Measurements from ENCODE around the gene PAK1IP1. TPM values are rescaled to one million over a fixed set of nuclear protein-coding genes. Genes with fewer than 3 reads are reported as not detected.

Gene PAK1IP1
- polyA plus RNA-seq, 2 donors = 9.2 to 20.9 TPM

- H3K27ac ChIP-seq (ENCODE audit: low read depth in 2 of 2, low read length in 1 of 2) = no peak overlapping the region
- no peaks in the 10 kb centered on the region for H3K4me1 ChIP-seq (ENCODE audit: control insufficient read depth in 2 of 2, insufficient read depth in 2 of 2, low read length in 1 of 2)
- no peaks in the 10 kb centered on the region for H3K9me3 ChIP-seq (ENCODE audit: control insufficient read depth in 2 of 2, insufficient read depth in 1 of 2, low read depth in 1 of 2, low read length in 1 of 2)
- WGBS, 2 donors = 86 to 89% methylated on average over 6 of the region's 6 CpGs
- H3K36me3 ChIP-seq (ENCODE audit: control insufficient read depth in 2 of 2, insufficient read depth in 2 of 2, low read length in 1 of 2) = no peaks in the 10 kb centered on the region
- H3K27me3 ChIP-seq (ENCODE audit: control insufficient read depth in 1 of 2, insufficient read depth in 2 of 2, low read length in 2 of 2) = no peaks in the 10 kb centered on the region
- no peak overlapping the region for H3K4me3 ChIP-seq (ENCODE audit: low read depth in 1 of 2, low read length in 2 of 2)
Observed at GRCh38 chr6:10668126-10668917, 26.4 kb upstream of the PAK1IP1 start.

- 96% methylated on average over 7 of the region's 7 CpGs for WGBS, 2 donors
- Histone ChIP-seq H3K4me1 (ENCODE audit: control insufficient read depth in 2 of 2, insufficient read depth in 2 of 2, low read length in 1 of 2) (no peaks in the 10 kb centered on the region), H3K27me3 (ENCODE audit: control insufficient read depth in 1 of 2, insufficient read depth in 2 of 2, low read length in 2 of 2) (no peaks in the 10 kb centered on the region), H3K4me3 (ENCODE audit: low read depth in 1 of 2, low read length in 2 of 2) (no peak overlapping the region), H3K9me3 (ENCODE audit: control insufficient read depth in 2 of 2, insufficient read depth in 1 of 2, low read depth in 1 of 2, low read length in 1 of 2) (no peaks in the 10 kb centered on the region), H3K27ac (ENCODE audit: low read depth in 2 of 2, low read length in 1 of 2) (no peak overlapping the region), H3K36me3 (ENCODE audit: control insufficient read depth in 2 of 2, insufficient read depth in 2 of 2, low read length in 1 of 2) (no peaks in the 10 kb centered on the region)
Observed at GRCh38 chr6:10676403-10676802, 18.4 kb upstream of the PAK1IP1 start.

- Histone ChIP-seq H3K4me1 (ENCODE audit: control insufficient read depth in 2 of 2, insufficient read depth in 2 of 2, low read length in 1 of 2) (no peaks in the 10 kb centered on the region), H3K27ac (ENCODE audit: low read depth in 2 of 2, low read length in 1 of 2) (no peak overlapping the region), H3K36me3 (ENCODE audit: control insufficient read depth in 2 of 2, insufficient read depth in 2 of 2, low read length in 1 of 2) (no peaks in the 10 kb centered on the region), H3K4me3 (ENCODE audit: low read depth in 1 of 2, low read length in 2 of 2) (no peak overlapping the region), H3K9me3 (ENCODE audit: control insufficient read depth in 2 of 2, insufficient read depth in 1 of 2, low read depth in 1 of 2, low read length in 1 of 2) (no peaks in the 10 kb centered on the region), H3K27me3 (ENCODE audit: control insufficient read depth in 1 of 2, insufficient read depth in 2 of 2, low read length in 2 of 2) (no peaks in the 10 kb centered on the region)
- WGBS, 2 donors = 79 to 84% methylated on average over 4 of the region's 4 CpGs
Observed at GRCh38 chr6:10678456-10678855, 16.3 kb upstream of the PAK1IP1 start.

GRCh38 chr6:10681795-10682194 is 13.0 kb upstream of the PAK1IP1 start:
- H3K9me3 ChIP-seq (ENCODE audit: control insufficient read depth in 2 of 2, insufficient read depth in 1 of 2, low read depth in 1 of 2, low read length in 1 of 2) = no peaks in the 10 kb centered on the region
- H3K27ac ChIP-seq (ENCODE audit: low read depth in 2 of 2, low read length in 1 of 2) = no peak overlapping the region
- no peaks in the 10 kb centered on the region for H3K4me1 ChIP-seq (ENCODE audit: control insufficient read depth in 2 of 2, insufficient read depth in 2 of 2, low read length in 1 of 2)
- no peaks in the 10 kb centered on the region for H3K27me3 ChIP-seq (ENCODE audit: control insufficient read depth in 1 of 2, insufficient read depth in 2 of 2, low read length in 2 of 2)
- WGBS, 2 donors = 56 to 78% methylated on average over 3 of the region's 3 CpGs
- no peak overlapping the region for H3K4me3 ChIP-seq (ENCODE audit: low read depth in 1 of 2, low read length in 2 of 2)
- no peaks in the 10 kb centered on the region for H3K36me3 ChIP-seq (ENCODE audit: control insufficient read depth in 2 of 2, insufficient read depth in 2 of 2, low read length in 1 of 2)

- H3K27ac ChIP-seq (ENCODE audit: low read depth in 2 of 2, low read length in 1 of 2) = no peak overlapping the region
- no peaks in the 10 kb centered on the region for H3K27me3 ChIP-seq (ENCODE audit: control insufficient read depth in 1 of 2, insufficient read depth in 2 of 2, low read length in 2 of 2)
- H3K9me3 ChIP-seq (ENCODE audit: control insufficient read depth in 2 of 2, insufficient read depth in 1 of 2, low read depth in 1 of 2, low read length in 1 of 2) = no peaks in the 10 kb centered on the region
- no peaks in the 10 kb centered on the region for H3K4me1 ChIP-seq (ENCODE audit: control insufficient read depth in 2 of 2, insufficient read depth in 2 of 2, low read length in 1 of 2)
- H3K36me3 ChIP-seq (ENCODE audit: control insufficient read depth in 2 of 2, insufficient read depth in 2 of 2, low read length in 1 of 2) = no peaks in the 10 kb centered on the region
- no peak overlapping the region for H3K4me3 ChIP-seq (ENCODE audit: low read depth in 1 of 2, low read length in 2 of 2)
Observed at GRCh38 chr6:10682355-10682988, 12.3 kb upstream of the PAK1IP1 start.

GRCh38 chr6:10684618-10685017 is 10.2 kb upstream of the PAK1IP1 start:
- no peak overlapping the region for H3K27ac ChIP-seq (ENCODE audit: low read depth in 2 of 2, low read length in 1 of 2)
- no peaks in the 10 kb centered on the region for H3K9me3 ChIP-seq (ENCODE audit: control insufficient read depth in 2 of 2, insufficient read depth in 1 of 2, low read depth in 1 of 2, low read length in 1 of 2)
- no peaks in the 10 kb centered on the region for H3K36me3 ChIP-seq (ENCODE audit: control insufficient read depth in 2 of 2, insufficient read depth in 2 of 2, low read length in 1 of 2)
- H3K4me1 ChIP-seq (ENCODE audit: control insufficient read depth in 2 of 2, insufficient read depth in 2 of 2, low read length in 1 of 2) = no peaks in the 10 kb centered on the region
- WGBS, 2 donors = 70 to 73% methylated on average over 5 of the region's 5 CpGs
- H3K4me3 ChIP-seq (ENCODE audit: low read depth in 1 of 2, low read length in 2 of 2) = no peak overlapping the region
- no peaks in the 10 kb centered on the region for H3K27me3 ChIP-seq (ENCODE audit: control insufficient read depth in 1 of 2, insufficient read depth in 2 of 2, low read length in 2 of 2)

- Histone ChIP-seq H3K4me3 (ENCODE audit: low read depth in 1 of 2, low read length in 2 of 2) (no peak overlapping the region), H3K27me3 (ENCODE audit: control insufficient read depth in 1 of 2, insufficient read depth in 2 of 2, low read length in 2 of 2) (no peaks in the 10 kb centered on the region), H3K4me1 (ENCODE audit: control insufficient read depth in 2 of 2, insufficient read depth in 2 of 2, low read length in 1 of 2) (peaks cover 0 to 2% of the 10 kb centered on the region in 2 donors), H3K9me3 (ENCODE audit: control insufficient read depth in 2 of 2, insufficient read depth in 1 of 2, low read depth in 1 of 2, low read length in 1 of 2) (no peaks in the 10 kb centered on the region), H3K36me3 (ENCODE audit: control insufficient read depth in 2 of 2, insufficient read depth in 2 of 2, low read length in 1 of 2) (no peaks in the 10 kb centered on the region), H3K27ac (ENCODE audit: low read depth in 2 of 2, low read length in 1 of 2) (no peak overlapping the region)
- WGBS, 2 donors = 63 to 82% methylated on average over 3 of the region's 3 CpGs
Observed at GRCh38 chr6:10685092-10685915, 9.5 kb upstream of the PAK1IP1 start.

- 79 to 86% methylated on average over 8 of the region's 8 CpGs for WGBS, 2 donors
- Histone ChIP-seq H3K9me3 (ENCODE audit: control insufficient read depth in 2 of 2, insufficient read depth in 1 of 2, low read depth in 1 of 2, low read length in 1 of 2) (no peaks in the 10 kb centered on the region), H3K36me3 (ENCODE audit: control insufficient read depth in 2 of 2, insufficient read depth in 2 of 2, low read length in 1 of 2) (no peaks in the 10 kb centered on the region), H3K4me3 (ENCODE audit: low read depth in 1 of 2, low read length in 2 of 2) (no peak overlapping the region), H3K4me1 (ENCODE audit: control insufficient read depth in 2 of 2, insufficient read depth in 2 of 2, low read length in 1 of 2) (peaks cover 0 to 2% of the 10 kb centered on the region in 2 donors), H3K27ac (ENCODE audit: low read depth in 2 of 2, low read length in 1 of 2) (no peak overlapping the region), H3K27me3 (ENCODE audit: control insufficient read depth in 1 of 2, insufficient read depth in 2 of 2, low read length in 2 of 2) (no peaks in the 10 kb centered on the region)
Observed at GRCh38 chr6:10686901-10687300, 7.9 kb upstream of the PAK1IP1 start.

- Histone ChIP-seq H3K27ac (ENCODE audit: low read depth in 2 of 2, low read length in 1 of 2) (no peak overlapping the region), H3K27me3 (ENCODE audit: control insufficient read depth in 1 of 2, insufficient read depth in 2 of 2, low read length in 2 of 2) (no peaks in the 10 kb centered on the region), H3K4me3 (ENCODE audit: low read depth in 1 of 2, low read length in 2 of 2) (no peak overlapping the region), H3K9me3 (ENCODE audit: control insufficient read depth in 2 of 2, insufficient read depth in 1 of 2, low read depth in 1 of 2, low read length in 1 of 2) (no peaks in the 10 kb centered on the region), H3K36me3 (ENCODE audit: control insufficient read depth in 2 of 2, insufficient read depth in 2 of 2, low read length in 1 of 2) (no peaks in the 10 kb centered on the region), H3K4me1 (ENCODE audit: control insufficient read depth in 2 of 2, insufficient read depth in 2 of 2, low read length in 1 of 2) (peaks cover 0 to 2% of the 10 kb centered on the region in 2 donors)
- 40 to 51% methylated on average over 6 of the region's 6 CpGs for WGBS, 2 donors
Observed at GRCh38 chr6:10687582-10687981, 7.2 kb upstream of the PAK1IP1 start.
